Cardiac fibroblast (primary cell): ENCODE results near the gene SELENOF.
"Not testable (repeated sequence)": the region's sequence is repeated elsewhere in the genome, so short reads cannot be mapped to it uniquely, and the experiment has no call there.

Experiments used
- DNase-seq, 2 donors: peaks; one replicate each; pipeline versions ENCODE4 v3.0.0 to v3.0.0-alpha.2; 2010; ENCODE audit warnings: low read depth in 2 of 2
- H3K4me3 ChIP-seq, 2 donors: replicated peaks in 1 of 2; 1 replicate in 1 of 2; 2 replicates in 1 of 2; pipeline ENCODE4 v1.5.1; 2011; ENCODE audit warnings: low read depth in 2 of 2, low read length in 2 of 2, mild to moderate bottlenecking in 2 of 2, moderate library complexity in 1 of 2
- TF ChIP-seq, protein P1 (sequence below): IDR thresholded peaks from one replicate; pipeline ENCODE4 v1.5.1; 2011; ENCODE audit warnings: low read depth, mild to moderate bottlenecking, low read length, inconsistent platforms

The SELENOF gene

GRCh38 chr1:86823821-86824500 lies 90.0 kb downstream of the SELENOF start:
- TF ChIP-seq, protein P1, sequence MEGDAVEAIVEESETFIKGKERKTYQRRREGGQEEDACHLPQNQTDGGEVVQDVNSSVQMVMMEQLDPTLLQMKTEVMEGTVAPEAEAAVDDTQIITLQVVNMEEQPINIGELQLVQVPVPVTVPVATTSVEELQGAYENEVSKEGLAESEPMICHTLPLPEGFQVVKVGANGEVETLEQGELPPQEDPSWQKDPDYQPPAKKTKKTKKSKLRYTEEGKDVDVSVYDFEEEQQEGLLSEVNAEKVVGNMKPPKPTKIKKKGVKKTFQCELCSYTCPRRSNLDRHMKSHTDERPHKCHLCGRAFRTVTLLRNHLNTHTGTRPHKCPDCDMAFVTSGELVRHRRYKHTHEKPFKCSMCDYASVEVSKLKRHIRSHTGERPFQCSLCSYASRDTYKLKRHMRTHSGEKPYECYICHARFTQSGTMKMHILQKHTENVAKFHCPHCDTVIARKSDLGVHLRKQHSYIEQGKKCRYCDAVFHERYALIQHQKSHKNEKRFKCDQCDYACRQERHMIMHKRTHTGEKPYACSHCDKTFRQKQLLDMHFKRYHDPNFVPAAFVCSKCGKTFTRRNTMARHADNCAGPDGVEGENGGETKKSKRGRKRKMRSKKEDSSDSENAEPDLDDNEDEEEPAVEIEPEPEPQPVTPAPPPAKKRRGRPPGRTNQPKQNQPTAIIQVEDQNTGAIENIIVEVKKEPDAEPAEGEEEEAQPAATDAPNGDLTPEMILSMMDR: no peak
- H3K4me3 ChIP-seq: no peak overlapping the region
- DNase-seq: no peak

GRCh38 chr1:86823386-86823785 lies 90.5 kb downstream of the SELENOF start:
- TF ChIP-seq, protein P1: no peak
- no peak for DNase-seq
- H3K4me3 ChIP-seq: no peak overlapping the region

DNA sequence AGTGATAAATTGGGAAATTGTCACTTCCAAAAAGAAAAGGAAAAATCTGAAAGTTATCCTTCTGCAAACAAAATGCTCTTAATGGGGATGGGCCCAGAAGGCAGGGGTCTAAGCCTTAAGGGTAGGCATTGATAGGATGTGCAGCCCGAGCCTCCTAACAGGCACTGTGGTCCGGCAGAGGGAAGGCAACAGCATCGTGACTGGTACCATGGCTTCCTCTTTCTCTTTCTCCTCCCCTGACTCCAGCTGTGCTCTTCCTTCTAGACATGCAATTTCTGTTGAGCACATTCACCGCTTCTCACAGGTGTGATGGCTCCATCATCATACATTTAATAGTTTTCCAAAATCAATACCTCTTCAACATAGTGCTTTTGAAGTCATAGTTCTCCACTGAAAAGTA lies 91.5 kb downstream of the SELENOF start:
- no peak for DNase-seq
- TF ChIP-seq, protein P1: no peak
- no peak overlapping the region for H3K4me3 ChIP-seq

GRCh38 chr1:86821956-86822355 lies 92.0 kb downstream of the SELENOF start:
- TF ChIP-seq, protein P1: no peak
- H3K4me3 ChIP-seq: no peak overlapping the region
- DNase-seq: no peak

DNA sequence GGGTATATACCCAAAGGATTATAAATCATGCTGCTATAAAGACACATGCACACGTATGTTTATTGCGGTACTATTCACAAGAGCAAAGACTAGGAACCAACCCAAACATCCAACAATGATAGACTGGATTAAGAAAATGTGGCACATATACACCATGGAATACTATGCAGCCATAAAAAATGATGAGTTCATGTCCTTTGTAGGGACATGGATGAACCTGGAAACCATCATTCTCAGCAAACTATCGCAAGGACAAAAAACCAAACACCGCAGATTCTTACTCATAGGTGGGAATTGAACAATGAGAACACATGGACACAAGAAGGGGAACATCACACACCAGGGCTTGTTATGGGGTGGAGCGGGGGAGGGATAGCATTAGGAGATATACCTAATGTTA lies 94.0 kb downstream of the SELENOF start:
- H3K4me3 ChIP-seq, DNase-seq: not testable (repeated sequence)

GRCh38 chr1:86817246-86817826 lies 96.6 kb downstream of the SELENOF start:
- not testable (repeated sequence) for H3K4me3 ChIP-seq, DNase-seq

GRCh38 chr1:86814118-86814517 lies 99.8 kb downstream of the SELENOF start:
- DNase-seq, H3K4me3 ChIP-seq: not testable (repeated sequence)
